ENCODE results near the gene RNF157. TPM values are rescaled to one million over a fixed set of nuclear protein-coding genes. Genes with fewer than 3 reads are reported as not detected.
A peak's percentile ranks its signal among the peaks of the same experiment; 100 is the strongest.

The RNF157 gene
- total RNA-seq, 1 donor: 0.27 TPM

DNA sequence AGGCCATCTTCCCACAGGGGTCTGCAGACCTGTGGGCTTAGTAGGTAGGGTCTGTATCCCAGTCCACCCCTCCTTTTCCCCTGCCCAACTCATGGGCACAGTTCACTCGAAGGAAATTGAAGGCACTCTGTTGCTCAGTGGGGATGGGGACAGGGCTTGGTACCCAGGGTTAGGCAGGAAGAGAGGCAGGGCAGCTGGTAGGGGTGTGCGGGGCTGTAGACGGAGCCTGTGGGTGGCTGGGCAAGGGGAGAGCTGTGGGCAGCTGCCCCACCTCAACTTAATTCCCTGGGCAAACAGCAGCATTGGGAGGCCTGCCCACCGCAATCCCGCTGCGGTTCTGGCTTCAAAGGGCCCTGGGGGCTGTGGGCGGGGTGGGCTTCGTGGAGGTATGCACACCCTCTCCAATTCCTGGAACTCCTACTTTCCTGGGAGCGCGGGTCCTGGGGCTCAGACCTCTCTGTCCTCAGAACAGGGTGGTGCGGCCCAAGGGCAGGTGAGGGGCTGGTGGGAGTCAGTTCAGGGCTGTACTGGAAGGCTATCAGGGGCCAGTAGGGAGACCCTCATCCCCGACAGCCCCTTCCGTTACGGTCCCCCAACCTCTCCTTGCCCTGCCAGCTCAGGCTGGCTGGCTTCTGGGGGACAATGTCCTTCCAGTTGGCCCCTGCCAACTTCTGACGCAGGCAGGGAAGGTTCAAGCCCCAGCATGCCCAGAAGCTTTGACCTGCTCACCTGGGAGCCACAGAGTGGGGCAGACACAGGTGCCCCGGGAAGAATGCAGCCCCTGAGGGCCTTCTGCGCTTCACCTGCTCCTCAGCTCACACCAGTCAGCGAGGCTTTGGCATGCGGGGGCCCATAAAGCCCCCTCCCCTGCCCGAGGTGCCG, 108.4 kb downstream of the RNF157 start:
- no peak for DNase-seq (ENCODE audit: low read depth in 2 of 3, low spot score in 2 of 3)

DNA sequence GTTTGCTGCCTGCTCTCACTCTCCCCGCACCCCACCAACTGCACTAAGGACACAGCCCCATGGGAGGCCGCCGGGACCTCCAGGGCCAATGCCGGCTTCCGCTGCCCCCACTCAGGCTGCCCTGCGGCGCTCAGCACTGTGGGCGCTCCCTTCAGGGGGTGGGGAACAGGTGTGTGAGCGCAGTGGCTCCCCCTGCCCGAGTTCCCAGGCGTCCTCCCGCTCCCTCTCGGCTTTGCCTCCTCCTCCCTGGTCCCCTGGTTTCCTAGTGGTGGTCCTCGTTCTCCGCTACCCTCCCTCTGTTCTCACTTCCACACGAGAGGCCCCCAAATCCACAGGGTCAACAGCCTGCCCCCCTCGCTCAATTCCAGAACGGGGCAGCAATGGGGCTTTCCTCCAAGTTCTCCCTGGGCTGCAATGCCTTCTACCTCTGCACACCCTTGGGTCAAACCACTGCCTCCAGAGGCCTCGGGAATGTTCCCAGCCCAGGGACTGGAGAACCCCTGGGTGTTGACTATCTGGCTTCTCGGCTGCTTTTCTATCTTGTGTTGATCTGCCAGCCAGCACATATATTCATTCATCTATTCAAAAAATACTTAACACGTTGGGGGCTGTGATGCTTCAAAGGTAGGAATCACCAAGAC, 109.1 kb downstream of the RNF157 start:
- no peak for DNase-seq (ENCODE audit: low read depth in 2 of 3, low spot score in 2 of 3)

DNA sequence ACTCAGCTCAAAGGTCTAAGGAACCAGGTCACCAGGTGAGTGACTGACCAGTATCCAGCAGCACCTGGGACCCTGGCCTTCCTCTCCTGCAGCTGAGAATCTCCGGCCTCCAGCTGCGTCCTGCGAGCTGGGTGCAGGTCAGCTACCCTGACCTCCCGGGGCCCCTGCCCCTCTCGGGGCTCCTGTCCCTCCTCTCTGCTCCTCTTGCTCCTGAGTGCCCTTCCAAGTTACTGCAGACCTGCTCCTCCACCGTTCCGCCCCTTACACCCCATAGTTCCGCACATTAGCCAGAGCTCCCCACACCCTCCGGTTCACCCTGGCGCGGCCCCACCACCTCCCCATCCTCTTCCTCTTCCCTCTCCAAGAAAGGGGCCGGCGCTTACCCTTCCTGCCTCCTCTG, 109.8 kb downstream of the RNF157 start:
- no peak for DNase-seq (ENCODE audit: low read depth in 2 of 3, low spot score in 2 of 3)

DNA sequence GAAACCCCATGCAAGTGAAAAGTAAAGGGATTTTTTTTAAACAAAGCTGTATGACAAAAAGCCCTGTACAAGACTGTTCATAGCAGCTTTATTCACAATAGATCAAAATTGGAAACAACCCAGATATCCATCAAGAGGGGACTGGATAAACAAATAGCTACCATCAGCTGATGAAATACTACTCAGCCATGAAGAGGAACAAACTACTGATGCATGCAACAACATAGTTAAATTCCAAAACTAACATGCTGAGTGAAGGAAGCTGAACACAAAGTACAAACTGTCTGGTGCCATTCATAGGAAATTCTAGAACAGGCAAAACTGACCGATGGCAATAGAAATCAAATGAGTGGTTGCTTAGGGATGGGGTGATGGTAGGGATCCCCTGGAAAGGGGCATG, 114.4 kb downstream of the RNF157 start:
- no peak for DNase-seq (ENCODE audit: low read depth in 2 of 3, low spot score in 2 of 3)

DNA sequence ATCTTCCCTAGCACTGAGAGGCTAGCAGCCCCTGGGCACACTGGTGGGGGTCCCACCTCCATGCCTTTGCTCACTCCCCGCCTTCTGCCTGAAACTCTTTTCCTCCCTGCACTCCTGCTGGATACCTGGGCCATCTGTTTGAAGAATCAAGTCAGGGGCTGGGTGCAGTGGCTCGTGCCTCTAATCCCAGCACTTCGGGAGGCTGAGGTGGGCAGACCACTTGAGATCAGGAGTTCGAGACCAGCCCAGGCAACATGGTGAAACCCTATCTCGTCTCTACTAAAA, 115.0 kb downstream of the RNF157 start:
- DNase-seq (ENCODE audit: low read depth in 2 of 3, low spot score in 2 of 3): no peak

DNA sequence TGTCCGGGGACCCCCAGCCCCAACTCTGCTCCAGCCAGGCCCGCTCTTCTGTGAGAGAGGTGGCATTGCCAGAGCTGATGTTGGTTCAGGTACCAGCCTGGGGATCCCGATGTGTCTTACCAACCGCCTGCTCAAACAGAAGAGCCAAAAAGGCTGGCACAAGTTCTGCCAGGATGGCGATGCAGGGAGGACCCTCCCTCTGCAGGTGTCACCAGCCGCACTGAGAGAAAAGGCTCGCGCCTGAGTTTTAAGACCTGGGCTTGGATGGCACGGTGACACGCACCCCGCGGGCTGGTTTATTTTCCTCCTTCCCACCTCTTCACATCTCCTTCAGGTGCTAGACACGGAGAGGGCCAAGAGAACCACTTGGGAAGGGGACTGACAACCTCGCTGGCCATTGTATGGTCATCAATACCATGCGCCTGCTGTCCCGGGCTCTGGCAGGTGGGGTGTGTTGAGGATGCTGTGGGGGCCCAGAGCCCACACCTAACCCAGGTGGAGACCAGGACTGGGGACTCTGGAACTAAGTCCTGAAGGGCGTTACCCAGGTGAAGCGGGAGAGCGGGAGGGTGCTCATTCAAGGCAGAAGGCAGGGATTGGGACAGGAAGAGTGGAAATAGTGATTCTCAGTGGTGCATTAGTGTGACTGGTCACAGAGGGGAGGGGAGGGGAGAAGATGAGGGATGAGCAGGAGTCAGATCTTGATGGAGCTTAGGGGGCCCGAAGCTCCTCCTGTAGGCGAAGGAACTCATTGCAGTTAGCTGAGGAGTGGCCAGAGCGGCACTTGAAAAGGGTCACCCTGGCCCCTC, 115.5 kb downstream of the RNF157 start:
- DNase-seq (ENCODE audit: low read depth in 2 of 3, low spot score in 2 of 3): no peak

DNA sequence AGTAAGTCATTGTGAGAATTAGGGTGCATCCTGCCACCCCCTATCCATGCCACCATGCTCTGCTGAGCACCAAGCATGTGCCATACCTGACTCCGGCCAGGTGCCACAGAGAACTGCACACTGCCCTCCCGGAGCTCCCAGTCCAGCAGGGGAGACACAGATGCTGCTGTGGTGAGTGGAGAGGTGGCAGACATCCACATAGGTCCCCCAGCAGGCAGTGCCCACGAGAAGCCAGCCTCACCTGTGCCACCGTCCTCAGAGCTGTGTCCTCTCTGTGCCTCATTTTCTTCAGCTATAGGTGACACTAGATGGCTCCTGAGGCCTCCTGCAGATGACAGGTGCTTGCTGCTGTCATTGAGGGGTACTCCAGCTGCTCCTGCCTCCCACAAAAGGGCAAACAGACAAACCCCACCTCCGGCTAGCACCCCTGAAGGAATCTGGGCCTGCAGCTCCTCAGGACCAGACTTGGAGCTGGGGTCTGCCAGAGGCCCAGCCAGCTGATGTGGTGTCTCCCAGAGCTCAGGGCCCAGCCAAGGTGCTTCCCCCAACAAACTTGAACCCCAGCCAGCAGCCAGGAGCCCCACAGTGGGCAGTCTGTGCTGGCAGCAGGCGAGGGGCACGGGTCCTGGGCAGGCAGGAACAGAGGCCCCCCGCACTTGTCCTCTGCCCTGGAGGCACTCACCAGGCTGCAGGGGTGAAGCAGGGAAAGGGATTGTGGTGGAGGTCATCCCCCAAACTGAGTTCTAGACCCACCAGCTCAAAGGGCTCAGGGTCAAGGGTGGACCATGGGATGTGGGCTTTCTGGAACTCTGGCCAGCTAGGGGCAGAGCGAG, 116.3 kb downstream of the RNF157 start:
- no peak for DNase-seq (ENCODE audit: low read depth in 2 of 3, low spot score in 2 of 3)

DNA sequence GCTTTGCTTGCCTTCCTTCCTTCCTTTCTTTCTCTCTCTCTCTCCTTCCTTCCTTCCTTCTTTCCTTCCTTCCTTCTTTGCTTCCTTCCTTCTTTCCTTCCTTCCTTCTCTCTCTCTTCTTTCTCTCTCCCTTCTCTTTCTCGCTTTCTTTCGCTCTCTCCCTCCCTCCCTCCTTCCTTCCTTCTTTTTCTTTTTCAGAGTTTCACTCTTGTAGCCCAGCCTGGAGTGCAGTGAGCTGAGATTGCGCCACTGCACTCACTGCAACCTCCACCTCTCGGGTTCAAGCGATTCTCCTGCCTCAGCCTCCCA, 117.1 kb downstream of the RNF157 start:
- DNase-seq (ENCODE audit: low read depth in 2 of 3, low spot score in 2 of 3): no peak

DNA sequence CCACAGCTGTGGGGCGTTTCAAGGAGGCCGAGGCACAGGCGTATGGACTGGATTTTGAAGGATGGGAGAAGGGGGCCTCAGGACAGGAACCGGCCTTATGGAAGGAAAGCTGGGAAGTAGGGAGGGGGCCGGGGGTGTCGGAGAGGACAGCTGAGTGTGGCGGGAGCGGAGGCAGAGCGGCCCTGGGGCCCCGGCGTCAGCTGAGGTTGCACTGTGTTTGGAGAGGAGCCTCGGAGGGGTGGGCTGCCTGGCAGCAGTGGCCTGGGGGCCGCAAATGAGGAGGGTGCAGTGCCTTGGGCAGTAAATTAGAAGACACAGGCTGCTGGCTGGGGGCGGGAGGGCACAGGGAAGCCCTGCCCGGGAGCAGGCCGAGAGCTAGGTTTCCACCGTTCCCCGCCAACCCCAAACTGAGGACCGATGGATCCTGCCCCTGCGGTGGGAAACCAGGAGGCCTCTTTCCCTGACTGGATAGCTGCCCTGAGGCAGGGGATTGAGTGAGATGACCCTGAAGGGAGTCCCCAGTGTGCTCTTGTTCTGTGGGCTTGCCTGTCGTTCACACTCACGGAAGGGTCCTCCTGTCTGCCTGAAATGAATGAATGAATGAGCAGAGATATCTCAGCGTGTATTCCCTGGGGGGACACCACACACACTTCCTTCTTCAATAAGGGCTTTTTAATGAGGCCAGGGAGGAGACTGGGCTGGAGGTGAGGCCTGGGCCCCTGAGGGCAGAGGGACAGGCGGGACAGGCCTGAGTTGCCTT, 117.7 kb downstream of the RNF157 start:
- DNase-seq (ENCODE audit: low read depth in 2 of 3, low spot score in 2 of 3): no peak

DNA sequence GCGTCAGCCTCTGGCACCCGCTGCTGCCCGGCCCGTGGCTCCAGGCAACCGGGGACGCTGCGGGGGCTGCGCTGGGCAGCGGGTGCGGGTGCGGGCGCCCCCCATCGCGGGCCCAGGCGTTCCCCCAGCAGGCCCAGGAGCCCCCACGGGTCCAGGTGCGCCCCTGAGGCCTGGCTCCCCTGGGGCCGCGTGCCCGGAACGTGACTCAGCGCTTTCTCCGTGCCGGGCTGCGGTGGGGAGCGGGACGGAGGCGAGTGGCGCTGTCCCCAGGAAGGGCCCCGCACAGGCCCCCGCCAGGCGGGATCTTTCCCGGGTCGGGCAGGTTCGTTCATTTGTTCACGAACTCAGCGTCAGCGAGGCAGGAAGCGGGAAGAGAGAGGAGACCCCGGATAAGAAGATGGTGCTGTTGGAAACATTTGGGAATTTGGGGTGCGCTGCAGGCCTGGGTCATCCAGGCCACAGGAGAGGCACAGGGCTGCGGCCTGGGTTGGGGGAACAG, 118.3 kb downstream of the RNF157 start:
- peak in 2 of 3 donors; percentile 52 to 55 for DNase-seq (ENCODE audit: low read depth in 2 of 3, low spot score in 2 of 3)

DNA sequence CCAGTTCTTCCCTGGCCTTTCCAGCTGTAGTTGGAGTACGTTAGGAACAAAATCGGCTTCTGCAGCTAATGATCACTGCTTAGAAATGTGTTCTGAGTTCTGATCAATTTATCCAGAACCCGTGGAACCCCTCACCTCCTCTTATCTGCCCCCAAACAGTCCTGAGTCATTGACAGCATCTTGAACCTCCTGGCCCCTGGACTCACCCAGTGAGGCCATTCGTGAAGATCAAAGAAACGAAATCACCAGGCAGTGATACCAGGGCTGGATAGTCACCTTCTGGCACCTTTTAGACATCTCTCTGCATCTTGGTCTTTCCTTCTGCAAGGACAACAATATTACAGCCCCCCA, 119.7 kb downstream of the RNF157 start:
- DNase-seq (ENCODE audit: low read depth in 2 of 3, low spot score in 2 of 3): no peak

DNA sequence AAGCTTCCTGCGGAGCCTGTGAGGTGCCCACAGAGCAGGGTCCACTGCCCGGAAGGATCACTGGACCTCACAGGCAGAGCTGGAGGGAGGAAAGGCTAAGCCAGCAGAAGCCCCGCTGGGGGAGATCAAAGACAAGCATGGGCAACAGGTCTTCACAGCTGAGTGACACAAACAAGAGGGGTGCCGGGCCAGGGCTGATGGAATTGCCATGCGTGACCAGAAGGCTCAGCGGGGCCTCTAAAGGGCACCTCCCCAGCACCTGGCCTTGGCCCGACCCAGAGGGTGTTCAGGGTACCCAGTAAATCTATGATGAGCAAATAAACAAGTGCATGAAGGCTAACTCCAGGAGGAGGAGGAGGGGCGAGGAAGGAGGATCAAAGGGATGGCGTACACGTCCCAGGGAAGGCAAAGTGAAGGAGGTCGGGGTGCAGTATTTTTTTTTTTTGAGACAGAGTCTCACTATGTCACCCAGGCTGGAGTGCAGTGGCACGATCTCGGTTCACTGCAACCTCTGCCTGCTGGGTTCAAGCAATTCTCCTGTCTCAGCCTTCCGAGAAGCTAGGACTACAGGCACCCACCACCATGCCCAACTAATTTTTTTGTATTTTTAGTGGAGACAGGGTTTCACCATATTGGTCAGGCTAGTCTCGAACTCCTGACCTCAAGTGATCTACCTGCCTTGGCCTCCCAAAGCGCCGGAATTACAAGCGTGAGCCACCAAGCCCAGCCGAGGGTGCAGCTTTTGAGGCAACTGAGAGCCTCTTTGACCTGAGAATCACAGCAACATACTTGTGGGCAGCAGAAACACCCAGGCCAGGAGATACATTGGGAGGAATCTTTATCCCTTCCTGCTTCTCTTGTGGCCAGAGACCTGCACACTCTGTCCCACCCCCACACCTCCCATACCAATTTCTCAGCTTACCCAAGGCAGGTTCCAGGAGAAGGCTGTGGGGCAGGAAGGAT, 120.6 kb downstream of the RNF157 start:
- no peak for DNase-seq (ENCODE audit: low read depth in 2 of 3, low spot score in 2 of 3)

DNA sequence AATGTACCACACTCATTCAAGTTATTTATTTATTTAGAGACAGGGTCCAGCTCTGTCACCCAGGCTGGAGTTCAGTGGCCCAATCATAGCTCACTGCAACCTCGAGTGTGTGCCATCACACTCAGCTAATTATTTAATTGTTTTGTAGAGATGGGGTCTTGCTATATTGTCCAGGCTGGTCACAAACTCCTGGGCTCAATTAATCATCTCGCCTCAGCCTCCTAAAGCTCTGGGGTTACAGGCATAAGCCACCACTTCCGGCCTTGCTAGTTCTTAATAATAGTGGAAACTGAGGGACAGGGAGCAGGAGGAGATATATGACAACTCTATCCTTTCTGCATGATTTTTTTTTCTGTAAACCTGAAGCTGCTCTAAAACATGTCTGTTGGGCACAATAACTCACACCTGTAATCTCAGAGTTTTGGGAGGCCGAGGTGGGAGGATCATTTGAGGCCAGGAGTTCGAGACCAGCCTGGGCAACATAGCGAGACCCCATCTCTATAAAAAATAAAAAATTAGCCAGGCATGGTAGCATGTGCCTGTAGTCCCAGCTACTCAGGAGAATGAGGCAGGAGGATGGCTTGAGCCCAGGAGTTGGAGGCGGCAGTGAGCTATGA, 125.0 kb downstream of the RNF157 start:
- DNase-seq (ENCODE audit: low read depth in 2 of 3, low spot score in 2 of 3): no peak

DNA sequence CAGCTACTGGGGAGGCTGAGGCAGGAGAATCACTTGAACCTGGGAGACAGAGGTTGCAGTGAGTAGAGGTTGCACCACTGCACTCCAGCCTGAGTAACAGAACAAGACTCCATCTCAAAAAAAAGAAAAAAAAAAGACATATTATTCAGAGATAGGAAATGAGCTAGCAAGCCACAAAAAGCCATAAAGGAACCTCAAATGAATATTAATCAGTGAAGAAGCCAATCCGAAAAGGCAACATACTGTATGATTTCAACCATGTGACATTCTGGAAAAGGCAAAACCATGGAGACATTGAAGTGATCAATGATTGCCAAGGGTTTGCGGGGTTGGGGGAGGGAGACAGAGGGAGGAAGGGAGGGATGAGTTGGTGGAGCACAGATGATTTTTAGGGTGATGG, 128.3 kb downstream of the RNF157 start:
- no peak for DNase-seq (ENCODE audit: low read depth in 2 of 3, low spot score in 2 of 3)

DNA sequence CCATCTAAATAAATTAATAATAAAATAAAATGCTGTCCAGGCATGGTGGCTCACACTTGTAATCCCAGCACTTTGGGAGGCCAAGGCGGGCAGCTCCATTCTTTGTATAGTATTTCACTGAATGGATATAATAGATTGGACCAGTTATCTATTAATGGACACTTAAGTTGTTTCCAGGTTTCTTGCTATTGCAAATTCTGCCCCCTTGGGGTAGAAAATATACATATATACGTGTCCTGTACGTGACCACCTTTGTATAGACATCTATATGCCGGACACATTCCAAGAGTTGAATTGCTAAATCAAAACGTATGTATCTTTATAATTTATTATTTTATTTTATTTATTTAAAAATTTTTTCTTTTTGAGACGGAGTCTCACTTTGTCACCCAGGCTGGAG, 132.8 kb downstream of the RNF157 start:
- DNase-seq (ENCODE audit: low read depth in 2 of 3, low spot score in 2 of 3): peak in 1 of 3 donors; percentile 47

DNA sequence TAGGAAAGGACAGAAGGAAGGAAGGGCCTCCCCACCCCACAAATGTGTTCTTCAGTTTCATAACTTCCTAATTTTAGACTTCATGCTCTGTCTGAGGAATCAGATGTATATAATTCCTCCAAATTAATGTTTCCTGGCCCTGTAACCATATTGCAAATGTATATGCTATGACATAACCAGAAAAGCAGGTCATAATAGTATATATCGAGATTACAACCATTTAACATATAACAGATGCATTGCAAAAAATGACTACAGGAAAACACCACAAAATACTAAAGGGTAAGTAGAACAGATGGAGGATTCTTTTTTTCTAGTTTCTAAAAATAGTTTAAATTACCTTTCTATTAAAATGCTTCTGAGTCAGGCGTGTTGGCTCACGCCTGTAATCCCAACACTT, 133.6 kb downstream of the RNF157 start:
- DNase-seq (ENCODE audit: low read depth in 2 of 3, low spot score in 2 of 3): no peak

DNA sequence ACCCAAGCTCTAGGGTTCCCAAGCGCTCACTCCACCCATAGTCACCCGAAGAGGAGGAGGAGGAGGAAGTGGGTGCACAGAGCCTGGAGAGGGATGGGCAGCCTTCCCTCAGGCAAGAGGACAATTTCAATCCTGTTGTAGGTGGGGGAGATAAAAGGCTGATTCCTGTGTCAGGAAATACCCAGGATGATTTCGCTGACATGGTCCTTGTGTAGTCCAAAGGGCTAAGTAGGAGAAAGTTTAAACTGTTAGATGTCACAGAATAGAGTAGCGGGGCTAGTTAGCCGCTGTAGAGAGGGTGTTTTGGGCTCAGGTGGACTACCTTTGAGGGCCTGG, 135.4 kb downstream of the RNF157 start:
- no peak for DNase-seq (ENCODE audit: low read depth in 2 of 3, low spot score in 2 of 3)

DNA sequence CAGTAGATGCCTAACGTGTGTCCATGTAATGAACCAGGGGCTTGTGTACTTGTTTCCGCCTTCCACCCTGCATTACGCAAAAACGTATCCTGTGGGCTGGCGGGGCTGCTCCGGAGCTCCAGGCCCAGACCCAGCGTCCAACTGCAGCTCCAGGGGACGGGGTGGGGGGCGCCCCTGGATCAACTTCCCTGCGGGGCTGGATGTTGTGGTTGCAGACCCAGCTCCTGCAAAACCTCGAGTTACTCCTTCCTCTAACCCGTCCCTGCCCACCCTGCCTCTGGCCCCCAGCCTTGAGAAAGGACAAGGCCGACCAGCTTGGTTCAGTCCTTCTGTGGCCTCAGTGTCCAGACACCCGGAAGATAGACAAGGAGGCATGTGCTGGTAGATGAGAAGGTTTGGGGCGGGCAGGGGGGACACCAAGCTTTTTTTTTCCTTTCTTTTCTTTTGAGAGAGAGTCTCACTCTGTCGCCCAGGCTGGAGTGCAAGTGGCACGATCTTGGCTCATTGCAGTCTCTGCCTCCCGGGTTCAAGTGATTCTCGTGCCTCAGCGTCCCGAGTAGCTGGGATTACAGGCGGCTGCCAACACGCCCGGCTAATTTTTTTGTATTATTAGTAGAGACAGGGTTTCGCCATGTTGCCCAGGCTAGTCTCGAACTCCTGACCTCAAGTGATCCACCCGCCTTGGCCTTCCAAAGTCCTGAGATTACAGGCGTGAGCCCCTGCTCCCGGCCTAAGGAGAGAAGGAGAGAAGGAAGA, 136.0 kb downstream of the RNF157 start:
- no peak for DNase-seq (ENCODE audit: low read depth in 2 of 3, low spot score in 2 of 3)

Measured in hematopoietic multipotent progenitor cell (in vitro differentiated cells).